Osteoblast (primary cell): ENCODE results near the gene SH3RF3. TPM values are rescaled to one million over a fixed set of nuclear protein-coding genes. Genes with fewer than 3 reads are reported as not detected.

Experiments used
- DNase-seq: peaks from one replicate; pipeline ENCODE4 v3.0.0; 2011; ENCODE audit warnings: low spot score, mixed read lengths; ENCODE audit not compliant: insufficient read length; ENCODE audit errors: missing footprints
- H2AFZ ChIP-seq: 2 replicates; pipeline ENCODE4 v1.6.0; 2011; ENCODE audit warnings: mild to moderate bottlenecking, low read length
- H3K27ac ChIP-seq: 2 replicates; pipeline ENCODE4 v1.5.1; 2011; ENCODE audit warnings: mild to moderate bottlenecking, low read depth, low read length, moderate library complexity
- H3K27me3 ChIP-seq: 2 replicates; pipeline ENCODE4 v1.6.0; 2012; ENCODE audit warnings: mild to moderate bottlenecking, control low read depth, inconsistent platforms, low read length, moderate library complexity; ENCODE audit not compliant: insufficient read depth
- H3K36me3 ChIP-seq: 2 replicates; pipeline ENCODE4 v1.5.1; 2011; ENCODE audit warnings: mild to moderate bottlenecking, low read length, control low read depth, moderate library complexity; ENCODE audit not compliant: insufficient read depth
- H3K4me1 ChIP-seq: 2 replicates; pipeline ENCODE4 v1.5.1; 2011; ENCODE audit warnings: mild to moderate bottlenecking, low read length, control low read depth, moderate library complexity; ENCODE audit not compliant: insufficient read depth
- H3K4me2 ChIP-seq: 2 replicates; pipeline ENCODE4 v1.6.0; 2011; ENCODE audit warnings: mild to moderate bottlenecking, low read length; ENCODE audit not compliant: insufficient read depth
- H3K4me3 ChIP-seq: fragments of 200-600 bp; sonication (generic); 3 replicates; pipeline ENCODE4 v1.5.1; 2012; ENCODE audit warnings: mild to moderate bottlenecking, low read length, inconsistent platforms; ENCODE audit not compliant: insufficient read depth
- H3K79me2 ChIP-seq: 2 replicates; pipeline ENCODE4 v1.6.0; 2012; ENCODE audit warnings: mild to moderate bottlenecking, low read length, control low read depth, inconsistent platforms; ENCODE audit not compliant: insufficient read depth
- H3K9me3 ChIP-seq: 2 replicates; pipeline ENCODE4 v1.5.1; 2011; ENCODE audit warnings: low read depth, low read length, control low read depth
- H4K20me1 ChIP-seq: 2 replicates; pipeline ENCODE4 v1.6.0; 2012; ENCODE audit warnings: mild to moderate bottlenecking, low read length, control low read depth; ENCODE audit not compliant: insufficient read depth
- CTCF ChIP-seq: IDR thresholded peaks from 2 replicates; pipeline ENCODE4 v1.5.1; 2011; ENCODE audit warnings: mild to moderate bottlenecking, low read depth, low read length, moderate library complexity; ENCODE audit errors: extremely low read depth
- total RNA-seq: library from RNA; depleted of rRNA; stranded (reverse); fragments of >200 nt; gene quantifications from 2 replicates; pipeline ENCODE4 v1.2.3, GENCODE V29; 2012

SH3RF3 gene
- total RNA-seq, 1 donor: 14.8 TPM

GRCh38 chr2:109387778-109388469, 258.9 kb downstream of the SH3RF3 start:
- Histone ChIP-seq H3K36me3 (no peaks in the 10 kb centered on the region), H2AFZ (no peak overlapping the region), H3K4me2 (no peak overlapping the region), H4K20me1 (peaks cover 36% of the 10 kb centered on the region), H3K79me2 (no peaks in the 10 kb centered on the region), H3K4me3 (no peak overlapping the region), H3K27me3 (no peaks in the 10 kb centered on the region), H3K27ac (no peak overlapping the region), H3K4me1 (peaks cover 4% of the 10 kb centered on the region), H3K9me3 (no peaks in the 10 kb centered on the region)
- peak; percentile 69 for DNase-seq
- TF ChIP-seq CTCF: no peak

DNA sequence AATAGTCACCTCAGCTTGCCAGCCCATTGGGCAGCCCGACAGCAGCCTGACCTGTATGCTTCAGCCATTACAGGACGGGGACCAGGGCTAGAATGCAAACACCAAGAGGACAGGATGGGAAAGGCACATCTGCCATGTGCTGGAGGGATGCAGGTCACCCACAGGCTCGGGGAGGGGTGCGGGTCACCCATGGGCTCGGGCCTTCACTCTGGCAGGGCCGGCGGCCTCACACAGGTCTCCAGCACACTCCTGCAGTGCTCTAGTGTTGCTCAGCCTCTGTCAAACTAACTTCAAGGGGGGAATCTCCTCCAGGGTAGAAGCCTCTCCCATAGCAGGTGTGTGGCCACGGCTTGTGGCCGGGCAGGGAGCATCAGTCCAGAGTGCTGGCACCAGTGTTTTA, 262.2 kb downstream of the SH3RF3 start:
- Histone ChIP-seq H3K27ac (no peak overlapping the region), H4K20me1 (peaks cover 22% of the 10 kb centered on the region), H3K4me2 (no peak overlapping the region), H3K27me3 (no peaks in the 10 kb centered on the region), H3K4me1 (no peaks in the 10 kb centered on the region), H3K36me3 (no peaks in the 10 kb centered on the region), H3K4me3 (no peak overlapping the region), H2AFZ (no peak overlapping the region), H3K79me2 (no peaks in the 10 kb centered on the region), H3K9me3 (no peaks in the 10 kb centered on the region)
- TF ChIP-seq CTCF: no peak
- DNase-seq: peak; percentile 50

DNA sequence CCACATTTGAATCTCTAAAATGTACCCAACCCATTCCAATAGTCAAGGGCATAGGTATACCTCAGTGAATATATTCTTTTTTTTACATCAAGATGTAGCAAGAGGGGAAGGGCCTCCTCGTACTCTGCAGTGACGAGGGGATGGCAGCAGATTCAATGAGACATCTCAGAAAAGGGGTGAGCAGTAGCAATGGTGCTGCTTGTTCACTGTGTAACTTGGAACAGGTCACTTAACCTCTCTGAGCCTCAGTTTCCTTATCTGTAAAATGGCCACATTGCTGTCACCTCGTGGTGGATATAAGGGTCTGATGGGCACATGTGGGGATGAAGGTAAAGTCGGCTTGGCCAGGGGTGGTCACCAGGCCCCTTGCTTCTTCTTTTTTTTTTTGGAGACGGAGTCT, 263.1 kb downstream of the SH3RF3 start:
- Histone ChIP-seq H4K20me1 (peaks cover 22% of the 10 kb centered on the region), H3K27ac (no peak overlapping the region), H3K4me1 (no peaks in the 10 kb centered on the region), H3K27me3 (no peaks in the 10 kb centered on the region), H3K79me2 (no peaks in the 10 kb centered on the region), H3K36me3 (no peaks in the 10 kb centered on the region), H2AFZ (no peak overlapping the region), H3K4me3 (no peak overlapping the region), H3K9me3 (no peaks in the 10 kb centered on the region), H3K4me2 (no peak overlapping the region)
- DNase-seq: peak; percentile 62
- TF ChIP-seq CTCF: no peak

DNA sequence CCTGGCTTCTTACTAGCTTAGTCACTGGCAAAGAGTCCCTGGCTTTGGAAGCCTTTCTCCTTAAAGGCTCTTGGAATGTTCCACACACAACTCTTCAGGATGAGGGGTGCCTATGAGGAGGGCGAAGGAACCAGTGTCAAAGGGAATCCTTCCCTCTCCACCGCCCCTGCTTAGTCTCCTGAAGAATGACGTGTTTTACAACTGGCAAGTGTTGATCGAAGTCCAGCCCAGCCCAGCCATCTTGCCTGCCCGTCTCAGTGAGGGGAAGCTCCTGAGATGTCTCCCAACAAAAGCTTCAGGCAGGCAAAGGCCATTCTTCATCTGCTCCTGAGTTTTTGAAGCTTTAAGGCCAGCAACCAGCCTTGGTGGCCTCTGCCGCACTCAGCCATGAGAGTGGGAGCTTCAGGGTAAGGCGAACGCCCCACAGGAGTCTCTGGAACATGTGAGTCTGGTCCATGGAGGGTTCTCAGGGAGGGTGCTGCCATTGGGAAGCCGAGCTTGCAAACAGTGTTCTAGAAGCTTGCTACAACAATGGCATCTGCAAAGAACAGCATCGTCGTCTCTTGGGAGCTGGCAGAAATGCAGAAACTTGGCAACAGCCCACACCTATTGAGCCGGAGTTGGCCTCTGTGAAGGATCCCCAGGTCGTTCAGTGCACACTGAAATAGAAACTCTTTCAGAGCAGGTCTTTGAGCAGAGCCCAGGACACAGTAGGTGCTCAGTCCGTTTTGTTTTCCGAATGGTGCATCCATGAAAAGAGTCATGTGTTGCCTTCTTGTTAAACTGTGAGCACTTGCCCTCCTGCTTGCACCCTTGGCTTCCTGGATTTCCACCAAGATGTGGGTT, 264.0 kb downstream of the SH3RF3 start:
- no peak overlapping the region for H3K4me2 ChIP-seq
- H3K79me2 ChIP-seq: no peaks in the 10 kb centered on the region
- no peak for TF ChIP-seq CTCF
- H2AFZ ChIP-seq: no peak overlapping the region
- H3K4me1 ChIP-seq: no peaks in the 10 kb centered on the region
- peak; percentile 15 for DNase-seq
- no peaks in the 10 kb centered on the region for H3K27me3 ChIP-seq
- no peaks in the 10 kb centered on the region for H3K36me3 ChIP-seq
- no peaks in the 10 kb centered on the region for H3K9me3 ChIP-seq
- peaks cover 14% of the 10 kb centered on the region for H4K20me1 ChIP-seq
- no peak overlapping the region for H3K4me3 ChIP-seq
- H3K27ac ChIP-seq: no peak overlapping the region
